HG03521 (cell line): ENCODE results near the gene CALCB.

ENCODE experiments used
- ATAC-seq: cut with Tn5 transposase; IDR thresholded peaks from one replicate; pipeline ENCODE4 v1.9.1; 2021; ENCODE audit warnings: mild to moderate bottlenecking, moderate library complexity; ENCODE audit not compliant: unreplicated experiment

CALCB gene

GRCh38 chr11:15074206-15075161, 1.1 kb downstream of the CALCB start:
- peak; percentile 90 for ATAC-seq

GRCh38 chr11:15075162-15075526, 1.8 kb downstream of the CALCB start:
- no peak for ATAC-seq

GRCh38 chr11:15091175-15091574, 17.8 kb downstream of the CALCB start:
- ATAC-seq, result no peak

GRCh38 chr11:15091625-15092024, 18.2 kb downstream of the CALCB start:
- no peak for ATAC-seq

GRCh38 chr11:15093432-15093831, 20.0 kb downstream of the CALCB start:
- peak; percentile 64 for ATAC-seq

GRCh38 chr11:15095736-15096228, 22.4 kb downstream of the CALCB start:
- no peak for ATAC-seq

GRCh38 chr11:15097411-15097810, 24.0 kb downstream of the CALCB start:
- ATAC-seq, result no peak

GRCh38 chr11:15099267-15099666, 25.9 kb downstream of the CALCB start:
- no peak for ATAC-seq

GRCh38 chr11:15101072-15101709, 27.8 kb downstream of the CALCB start:
- peak; percentile 75 for ATAC-seq

GRCh38 chr11:15104166-15104565, 30.8 kb downstream of the CALCB start:
- ATAC-seq, result no peak

GRCh38 chr11:15106201-15106965, 33.0 kb downstream of the CALCB start:
- ATAC-seq, result no peak

GRCh38 chr11:15107730-15108515, 34.5 kb downstream of the CALCB start:
- peak; percentile 63 for ATAC-seq

GRCh38 chr11:15108592-15109130, 35.3 kb downstream of the CALCB start:
- no peak for ATAC-seq

GRCh38 chr11:15109602-15110001, 36.2 kb downstream of the CALCB start:
- no peak for ATAC-seq

- ATAC-seq, result no peak
These were observed 37.8 kb downstream of the CALCB start for GRCh38 chr11:15111215-15111614.

GRCh38 chr11:15112131-15112541, 38.7 kb downstream of the CALCB start:
- no peak for ATAC-seq

- ATAC-seq, result peak; percentile 89
These were observed 40.0 kb downstream of the CALCB start for GRCh38 chr11:15113381-15113780.

GRCh38 chr11:15114501-15115475, 41.4 kb downstream of the CALCB start, which contains the start of gene INSC:
INSC (plus strand) TSS chr11:15114923; CDS start chr11:15149175, 34,252 bp downstream.
- ATAC-seq, result no peak

GRCh38 chr11:15115686-15116085, 42.3 kb downstream of the CALCB start:
- ATAC-seq, result no peak
